VCaP (cell line): ENCODE data around the gene POC1A.

Source experiments
- H3K27ac ChIP-seq: fragments of 450-650 bp; 2 replicates; pipeline ENCODE4 v1.5.1; 2017
- CTCF ChIP-seq: fragments of 450-650 bp; conservative IDR thresholded peaks from 2 replicates; pipeline ENCODE4 v1.5.1; 2017; ENCODE audit warnings: mild to moderate bottlenecking, moderate library complexity

Gene POC1A

GRCh38 chr3:52154135-52155094 lies at the start of gene POC1A:
TSS of gene POC1A (minus strand) at chr3:52154423. CDS start at chr3:52154372, 51 bp downstream.
- no peak for TF ChIP-seq CTCF
- H3K27ac ChIP-seq: peak within 1 kb of the TSS; percentile 82

GRCh38 chr3:52203701-52204100 lies 49.5 kb upstream of the POC1A start:
- peak overlapping the region; percentile 60 for H3K27ac ChIP-seq
- no peak for TF ChIP-seq CTCF

- H3K27ac ChIP-seq: peak overlapping the region; percentile 60; the same call in 1 of the 2 replicates
- TF ChIP-seq CTCF: no peak
Observed at GRCh38 chr3:52202384-52203077, 48.3 kb upstream of the POC1A start.

- no peak overlapping the region for H3K27ac ChIP-seq
- no peak for TF ChIP-seq CTCF
Observed at GRCh38 chr3:52200981-52201679, 46.9 kb upstream of the POC1A start.

- H3K27ac ChIP-seq: peak overlapping the region; percentile 85
- no peak for TF ChIP-seq CTCF
Observed at GRCh38 chr3:52198643-52199608, 44.7 kb upstream of the POC1A start.

GRCh38 chr3:52197842-52198625 lies 43.8 kb upstream of the POC1A start, which contains the start of gene ALAS1:
TSS of gene ALAS1 (plus strand) at chr3:52198160. CDS start at chr3:52199242, 1,082 bp downstream.
- TF ChIP-seq CTCF: peak; percentile 22
- H3K27ac ChIP-seq: peak within 1 kb of the TSS; percentile 85
